Right forelimb (tissue), 1 donor: ENCODE measurements around the gene TSTD1.
"Not testable (repeated sequence)": the region's sequence is repeated elsewhere in the genome, so short reads cannot be mapped to it uniquely, and the experiment has no call there.

Source experiments
- DNase-seq: peaks from one replicate; pipeline ENCODE4 v3.0.0-alpha.2; 2018

Gene TSTD1

GRCh38 chr1:161068306-161069234, 29.8 kb upstream of the TSTD1 start:
- no peak for DNase-seq

DNA sequence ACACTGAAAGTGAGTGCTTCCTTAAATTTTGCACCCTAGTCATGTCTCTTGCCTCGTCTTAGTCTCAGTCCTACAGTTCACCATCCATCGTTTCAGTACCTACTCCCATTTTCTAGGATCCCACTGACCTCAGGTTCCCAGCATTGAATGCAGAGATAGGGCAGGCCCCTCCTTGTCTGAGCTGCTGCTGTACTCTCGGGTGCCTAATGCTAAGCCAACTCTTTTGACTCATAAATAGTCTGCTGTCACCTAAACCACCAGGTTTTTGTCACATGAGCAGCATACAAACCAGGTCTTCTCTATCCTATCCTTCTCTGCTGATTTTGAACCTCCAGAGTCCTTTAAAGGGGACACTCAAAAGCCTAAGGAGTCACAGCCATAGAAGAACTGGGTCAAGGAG, 27.9 kb upstream of the TSTD1 start:
- DNase-seq = no peak

DNA sequence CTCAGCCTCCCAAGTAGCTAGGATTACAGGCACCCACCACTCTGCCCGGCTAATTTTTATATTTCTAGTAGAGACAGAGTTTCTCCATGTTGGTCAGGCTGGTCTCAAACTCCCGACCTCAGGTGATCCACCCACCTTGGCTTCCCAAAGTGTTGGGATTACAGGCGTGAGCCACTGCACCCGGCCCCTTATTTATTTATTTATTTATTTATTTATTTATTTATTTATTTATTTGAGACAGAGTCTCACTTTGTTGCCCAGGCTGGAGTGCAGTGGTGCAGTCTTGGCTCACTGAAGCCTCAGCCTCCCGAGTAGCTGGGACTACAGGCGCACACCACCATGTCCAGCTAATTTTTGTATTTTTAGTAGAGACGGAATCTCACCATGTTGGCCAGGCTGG, 26.9 kb upstream of the TSTD1 start:
- not testable (repeated sequence) for DNase-seq

DNA sequence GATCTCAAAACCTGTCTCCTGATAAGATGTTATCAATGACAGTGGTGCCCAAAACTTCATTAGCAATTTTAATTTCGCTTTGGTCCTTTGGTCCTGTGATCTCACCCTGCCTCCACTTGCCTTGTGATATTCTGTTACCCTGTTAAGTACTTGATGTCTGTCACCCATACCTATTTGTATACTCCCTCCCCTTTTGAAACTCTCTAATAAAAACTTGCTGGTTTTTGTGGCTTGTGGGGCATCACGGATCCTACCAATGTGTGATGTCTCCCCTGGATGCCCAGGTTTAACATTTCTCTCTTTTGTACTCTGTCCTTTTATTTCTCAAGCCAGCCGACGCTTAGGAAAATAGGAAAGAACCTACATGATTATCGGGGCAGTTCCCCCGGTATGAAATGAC, 25.2 kb upstream of the TSTD1 start:
- DNase-seq = not testable (repeated sequence)

DNA sequence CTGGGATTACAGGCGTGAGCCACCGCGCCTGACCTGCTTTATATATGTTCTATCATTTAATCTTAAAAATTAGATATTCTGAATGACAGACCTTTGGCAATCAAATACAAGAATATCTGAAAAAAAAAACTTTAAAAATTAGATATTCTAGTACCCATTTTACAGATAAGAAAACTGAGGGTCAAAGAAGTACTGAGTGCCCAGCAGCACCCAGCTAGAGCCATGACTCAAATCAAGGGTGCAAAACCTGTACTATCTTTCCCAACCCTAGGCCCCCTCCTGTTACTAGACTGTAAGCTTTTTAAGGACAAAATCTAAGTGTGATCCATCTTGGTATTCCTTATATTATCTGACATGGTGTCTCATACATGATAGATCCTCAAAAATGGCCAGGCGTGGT, 22.7 kb upstream of the TSTD1 start:
- no peak for DNase-seq

GRCh38 chr1:161059293-161059692, 20.5 kb upstream of the TSTD1 start:
- no peak for DNase-seq

DNA sequence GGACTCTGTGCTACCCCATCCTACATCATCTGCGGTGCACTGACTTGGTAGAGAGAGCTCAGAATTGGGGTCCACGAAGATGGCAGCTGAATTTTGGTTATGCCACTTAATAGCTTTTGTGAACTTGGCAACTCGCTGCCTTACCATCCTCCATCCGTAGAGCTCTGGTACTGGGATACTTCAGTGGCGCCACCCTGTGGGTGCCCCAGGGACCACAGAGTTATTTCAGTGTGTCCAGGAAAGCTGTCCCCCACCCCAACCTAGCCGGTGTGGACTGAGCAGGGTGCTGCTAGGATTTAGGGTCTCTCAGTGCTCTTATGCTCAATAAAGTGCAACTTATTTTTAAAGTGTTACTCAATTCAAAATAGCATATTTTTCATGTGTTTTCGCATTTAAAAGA, 16.0 kb upstream of the TSTD1 start:
- DNase-seq = no peak

- no peak for DNase-seq
Measured at GRCh38 chr1:161054232-161054631, 15.5 kb upstream of the TSTD1 start.

GRCh38 chr1:161052899-161053298, 14.1 kb upstream of the TSTD1 start:
- no peak for DNase-seq

DNA sequence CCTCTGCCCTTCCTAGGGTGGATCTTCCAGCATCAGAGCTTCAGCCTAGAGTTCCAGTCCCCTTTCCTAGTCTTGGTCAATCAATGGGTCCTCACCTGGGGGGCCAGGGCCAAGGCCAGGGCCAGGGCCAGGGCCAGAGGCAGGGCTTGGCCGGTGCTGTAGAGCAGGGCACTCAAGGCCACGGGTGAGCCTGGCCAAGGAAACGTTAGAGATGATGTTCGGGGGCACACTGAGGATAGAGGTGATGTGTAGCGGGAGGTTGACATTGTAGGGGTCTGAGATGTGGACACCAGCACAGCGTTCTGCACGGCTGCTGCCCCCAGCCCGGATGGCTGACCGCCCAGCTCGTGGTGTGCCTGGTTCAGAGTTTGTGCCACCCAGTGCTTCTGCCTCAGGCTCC, 12.5 kb upstream of the TSTD1 start:
- no peak for DNase-seq

DNA sequence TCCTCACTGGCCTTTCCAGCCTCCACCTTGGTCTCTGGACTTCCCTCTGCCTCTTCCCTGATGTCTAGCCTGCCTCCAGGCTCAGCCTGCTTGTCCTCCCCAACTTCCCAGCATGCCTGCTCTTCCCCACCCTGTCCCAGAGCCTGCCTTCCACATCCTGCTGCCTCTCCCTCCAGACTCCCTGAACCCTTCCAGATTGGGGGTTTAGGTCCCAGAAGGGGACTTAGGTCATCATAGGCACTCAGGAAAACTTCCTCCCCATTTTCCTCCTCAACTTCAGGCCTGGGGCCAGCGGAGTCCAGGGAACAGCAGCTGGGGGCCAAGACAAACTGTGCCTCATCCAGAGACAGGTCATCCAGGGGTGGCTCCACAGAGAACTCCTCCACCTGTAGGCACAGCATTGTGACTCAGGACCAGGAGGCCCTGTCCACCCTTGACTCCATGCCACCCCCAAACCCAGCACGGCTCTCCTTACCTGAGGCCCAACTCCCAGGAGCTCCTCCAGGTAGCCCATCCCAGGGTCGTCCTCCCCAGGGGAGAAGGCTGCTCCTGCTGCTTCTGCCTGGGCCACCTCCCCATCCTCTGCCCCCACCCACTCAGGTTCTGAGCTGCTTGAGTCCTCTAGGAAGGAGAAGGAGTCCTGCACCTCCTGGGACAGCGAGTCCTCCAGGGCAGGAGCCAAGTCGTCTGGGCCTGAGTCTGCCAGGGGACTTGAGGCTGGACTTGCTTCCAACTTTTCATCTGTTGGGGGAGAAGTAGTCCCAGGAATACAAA, 10.4 kb upstream of the TSTD1 start:
- no peak for DNase-seq

GRCh38 chr1:161047436-161048420, 9.0 kb upstream of the TSTD1 start:
- no peak for DNase-seq

DNA sequence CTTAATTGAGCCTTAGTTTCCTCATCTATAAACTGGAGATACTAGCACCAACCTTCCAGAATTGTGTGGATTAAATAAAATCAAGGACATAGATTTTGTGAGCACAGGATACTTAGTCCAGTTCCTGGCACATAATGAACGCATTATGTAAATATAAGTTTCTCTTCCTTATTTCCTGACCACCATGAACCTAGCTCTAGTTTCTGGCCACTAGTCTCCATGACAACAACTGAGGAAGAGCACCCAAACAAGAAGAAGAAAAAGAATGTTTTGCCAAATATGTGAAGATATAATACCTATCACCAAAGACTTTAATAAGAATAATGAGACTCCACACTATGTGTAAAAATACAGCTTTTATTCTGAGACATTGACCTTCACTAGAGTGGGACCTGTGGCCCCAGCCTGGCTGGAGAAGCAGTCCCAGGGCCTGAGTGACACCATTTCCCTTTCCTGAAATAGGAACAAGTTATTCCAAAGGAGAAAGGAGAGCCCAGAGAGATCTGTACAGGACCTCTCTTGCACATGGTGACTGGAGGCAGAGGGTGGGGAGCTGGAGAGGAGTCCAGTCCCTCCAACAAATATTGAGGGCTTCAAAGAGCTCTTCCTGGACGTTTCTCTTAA, 8.0 kb upstream of the TSTD1 start:
- no peak for DNase-seq

DNA sequence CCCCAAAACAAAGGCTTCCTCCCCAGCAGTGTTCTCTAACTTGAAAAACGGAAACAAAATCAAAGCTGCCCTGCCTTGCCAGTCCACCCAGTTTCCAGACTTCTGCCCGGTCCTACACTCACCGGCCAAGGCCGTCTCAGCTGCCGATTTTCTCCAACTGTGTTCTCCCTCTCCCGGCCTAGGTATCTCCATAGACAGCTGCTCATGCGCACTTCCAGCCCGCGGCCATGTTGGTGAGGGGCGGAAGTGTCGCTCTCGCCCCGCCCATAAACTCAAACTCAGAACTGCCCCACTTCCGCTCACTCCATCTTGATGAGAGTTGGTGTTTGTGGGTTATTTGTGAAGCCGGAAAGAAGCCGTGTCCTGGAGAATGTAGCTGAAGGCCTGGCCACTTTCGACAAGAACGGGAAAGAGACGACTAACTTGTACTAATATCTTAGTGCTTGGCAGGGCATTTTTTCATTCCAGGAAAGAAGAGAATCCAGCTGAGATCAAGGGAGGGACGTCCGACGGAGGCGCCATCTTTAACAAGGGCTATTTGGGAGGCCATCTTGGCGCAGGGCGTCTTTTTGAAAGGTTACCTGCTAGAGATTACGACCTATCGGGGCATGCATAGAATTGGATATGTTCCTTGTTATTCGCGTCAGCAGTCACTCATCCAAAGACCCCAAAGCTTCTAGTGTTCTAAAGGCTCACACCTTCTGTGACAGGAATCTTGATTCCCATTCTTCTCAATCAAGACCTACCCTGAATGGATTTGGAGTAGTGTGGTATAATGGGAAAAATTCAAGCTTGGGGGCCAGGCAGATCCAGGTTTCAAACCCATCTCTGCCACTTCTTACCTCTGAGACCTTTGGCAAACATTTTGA, 7.2 kb upstream of the TSTD1 start, which contains the start of gene USF1:
USF1 (minus strand) TSS at position 242 of the 869 bp plus-strand sequence. CDS start 2,702 bp downstream, outside the sequence.
- DNase-seq = peak; percentile 97

- DNase-seq = peak; percentile 72
Measured at GRCh38 chr1:161044908-161045735, 6.4 kb upstream of the TSTD1 start.

GRCh38 chr1:161044535-161044907, 5.8 kb upstream of the TSTD1 start:
- DNase-seq = no peak

DNA sequence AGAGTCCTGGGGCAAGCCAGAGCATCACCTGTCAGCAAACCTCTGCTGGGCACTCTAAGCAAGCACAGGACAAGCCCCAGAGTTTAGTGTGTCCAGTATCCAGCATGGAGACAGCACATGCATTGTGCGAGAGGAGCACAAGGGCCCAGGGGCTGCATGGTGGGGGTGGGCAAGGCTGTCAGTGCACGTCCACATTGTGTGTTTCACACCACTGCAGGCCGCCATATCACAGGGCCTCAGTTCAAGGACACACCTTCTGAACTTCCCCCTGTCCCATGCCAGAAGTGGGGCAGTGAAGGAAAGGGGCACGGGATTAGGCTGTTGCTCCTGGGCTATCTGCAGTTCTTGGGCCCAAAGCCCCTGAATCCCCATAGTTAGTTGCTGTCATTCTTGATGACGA, 782 bp upstream of the TSTD1 start:
- DNase-seq = no peak

- DNase-seq = no peak
Measured at GRCh38 chr1:161039154-161039545, 386 bp upstream of the TSTD1 start.

- DNase-seq = no peak
Measured at GRCh38 chr1:161037661-161038522, 872 bp downstream of the TSTD1 start.
